Measurements from ENCODE around the gene SLC27A5.

Gene SLC27A5

GRCh38 chr19:58516964-58517833 is 5.4 kb upstream of the SLC27A5 start:
- TF ChIP-seq LEF1 (IDR thresholded peaks at IDR 0.05; ENCODE audit: borderline replicate concordance) (no peak), ARNT (IDR thresholded peaks at IDR 0.05) (no peak), FOXA1 (IDR thresholded peaks at IDR 0.05) (no peak), FOXM1 (IDR thresholded peaks at IDR 0.05; ENCODE audit: borderline replicate concordance) (no peak), ZNF384 (IDR thresholded peaks at IDR 0.05) (no peak), FOXK2 (IDR thresholded peaks at IDR 0.05) (no peak), L3MBTL2 (conservative IDR thresholded peaks at IDR 0.05) (no peak), PKNOX1 (IDR thresholded peaks at IDR 0.05) (no peak), NFRKB (IDR thresholded peaks at IDR 0.05) (no peak), BHLHE40 (IDR thresholded peaks at IDR 0.05; ENCODE audit: borderline replicate concordance) (no peak), ELF4 (IDR thresholded peaks at IDR 0.05) (no peak), TARDBP (IDR thresholded peaks at IDR 0.05) (no peak), CTBP1 (IDR thresholded peaks at IDR 0.05; ENCODE audit: borderline replicate concordance) (no peak), HDGF (IDR thresholded peaks at IDR 0.05; ENCODE audit: borderline replicate concordance) (no peak), SP1 (IDR thresholded peaks at IDR 0.05) (no peak), SUZ12 (IDR thresholded peaks at IDR 0.05) (no peak)
- no peak for DNase-seq (ENCODE audit: extremely low spot score)
- ChIA-PET CTCF (no interaction called here), POLR2A (interaction anchor here (0.9 to 7.8 kb wide), 3 partner anchors 27 to 138 kb away, joined by 3 to 96 read pairs (median 3); partner anchors contain the start of gene TRIM28)

- POLR2A ChIA-PET, result no interaction called here
- CTCF ChIA-PET, result no interaction called here
- no peak for TF ChIP-seq HDGF (IDR thresholded peaks at IDR 0.05; ENCODE audit: borderline replicate concordance)
Measured at GRCh38 chr19:58516246-58516836, 4.5 kb upstream of the SLC27A5 start.

GRCh38 chr19:58515259-58515658 is 3.5 kb upstream of the SLC27A5 start:
- DNase-seq (ENCODE audit: extremely low spot score), result no peak
- POLR2A ChIA-PET, result no interaction called here
- no peak for TF ChIP-seq CTBP1 (IDR thresholded peaks at IDR 0.05; ENCODE audit: borderline replicate concordance)
- TF ChIP-seq FOXA1 (IDR thresholded peaks at IDR 0.05), result no peak
- TF ChIP-seq HDGF (IDR thresholded peaks at IDR 0.05; ENCODE audit: borderline replicate concordance), result no peak
- TF ChIP-seq TARDBP (IDR thresholded peaks at IDR 0.05), result no peak
- TF ChIP-seq ELF4 (IDR thresholded peaks at IDR 0.05), result no peak
- TF ChIP-seq PKNOX1 (IDR thresholded peaks at IDR 0.05), result no peak
- TF ChIP-seq FOXK2 (IDR thresholded peaks at IDR 0.05), result no peak
- TF ChIP-seq BHLHE40 (IDR thresholded peaks at IDR 0.05; ENCODE audit: borderline replicate concordance), result no peak
- TF ChIP-seq LEF1 (IDR thresholded peaks at IDR 0.05; ENCODE audit: borderline replicate concordance), result no peak
- TF ChIP-seq NFRKB (IDR thresholded peaks at IDR 0.05), result no peak
- no peak for TF ChIP-seq ZNF384 (IDR thresholded peaks at IDR 0.05)
- no peak for TF ChIP-seq SP1 (IDR thresholded peaks at IDR 0.05)
- no peak for TF ChIP-seq ARNT (IDR thresholded peaks at IDR 0.05)
- TF ChIP-seq FOXM1 (IDR thresholded peaks at IDR 0.05; ENCODE audit: borderline replicate concordance), result no peak
- TF ChIP-seq L3MBTL2 (conservative IDR thresholded peaks at IDR 0.05), result no peak
- no peak for TF ChIP-seq SUZ12 (IDR thresholded peaks at IDR 0.05)
- CTCF ChIA-PET, result no interaction called here

More at GRCh38 chr19:58516246-58516836, 4.5 kb upstream of the SLC27A5 start:
- DNase-seq (ENCODE audit: extremely low spot score), result no peak

GRCh38 chr19:58514564-58515022 is 2.8 kb upstream of the SLC27A5 start:
- POLR2A ChIA-PET, result no interaction called here

More at GRCh38 chr19:58514564-58515022, 2.8 kb upstream of the SLC27A5 start:
- CTCF ChIA-PET, result no interaction called here
- DNase-seq (ENCODE audit: extremely low spot score), result no peak
- TF ChIP-seq FOXM1 (IDR thresholded peaks at IDR 0.05; ENCODE audit: borderline replicate concordance) (no peak), LEF1 (IDR thresholded peaks at IDR 0.05; ENCODE audit: borderline replicate concordance) (no peak), ELF4 (IDR thresholded peaks at IDR 0.05) (no peak), L3MBTL2 (conservative IDR thresholded peaks at IDR 0.05) (no peak), SUZ12 (IDR thresholded peaks at IDR 0.05) (no peak), HDGF (IDR thresholded peaks at IDR 0.05; ENCODE audit: borderline replicate concordance) (no peak), BHLHE40 (IDR thresholded peaks at IDR 0.05; ENCODE audit: borderline replicate concordance) (no peak), FOXK2 (IDR thresholded peaks at IDR 0.05) (no peak), PKNOX1 (IDR thresholded peaks at IDR 0.05) (no peak), ZNF384 (IDR thresholded peaks at IDR 0.05) (no peak), NFRKB (IDR thresholded peaks at IDR 0.05) (no peak), FOXA1 (IDR thresholded peaks at IDR 0.05) (no peak), SP1 (IDR thresholded peaks at IDR 0.05) (no peak), CTBP1 (IDR thresholded peaks at IDR 0.05; ENCODE audit: borderline replicate concordance) (no peak), ARNT (IDR thresholded peaks at IDR 0.05) (no peak)

Measured in HEK293T (cell line).